ENCODE measurements around the gene TBC1D13. TPM values are rescaled to one million over a fixed set of nuclear protein-coding genes. Genes with fewer than 3 reads are reported as not detected.

Gene TBC1D13
- total RNA-seq, 1 donor from 2014 or later = 23.5 TPM

DNA sequence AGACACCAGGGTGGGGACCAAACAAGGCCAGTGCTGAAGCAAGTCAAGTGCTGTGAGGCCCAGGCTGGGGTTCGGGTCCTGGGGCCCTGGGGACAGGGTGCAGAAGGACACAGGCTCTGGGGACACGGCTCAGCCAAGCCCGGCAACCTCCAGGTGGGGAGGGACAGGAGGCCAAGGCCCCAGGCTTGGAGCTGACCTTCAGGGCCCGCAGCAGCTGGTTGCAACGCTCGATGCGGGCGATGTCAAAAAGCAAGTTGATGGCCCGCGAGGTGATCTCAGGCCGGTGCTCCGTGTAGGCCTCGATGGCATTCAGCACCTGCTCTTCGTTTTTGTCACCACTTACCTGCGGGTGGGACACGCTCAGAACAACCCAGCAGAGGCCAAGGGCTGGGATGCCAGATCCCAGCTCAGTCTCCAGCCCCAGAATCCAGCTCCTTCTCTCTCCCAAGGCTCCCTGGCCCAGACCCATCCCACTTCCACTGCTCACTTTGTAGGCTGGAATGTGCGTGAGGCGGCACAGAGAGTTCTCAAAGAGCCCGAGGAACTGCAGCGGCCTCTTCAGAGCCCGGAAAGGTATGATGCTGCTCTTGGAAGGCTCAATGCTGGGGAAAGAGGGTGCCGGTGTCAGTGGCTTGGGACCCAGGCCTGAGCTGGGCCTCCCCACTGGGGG lies 36.0 kb upstream of the TBC1D13 start:
- no peak for DNase-seq (ENCODE audit: low spot score)
- H3K27ac Mint-ChIP-seq (ENCODE audit: unreplicated experiment) = no peak overlapping the region
- H3K36me3 Mint-ChIP-seq (ENCODE audit: low read depth) = peaks cover 5% of the 10 kb centered on the region
- TF ChIP-seq, protein P1, sequence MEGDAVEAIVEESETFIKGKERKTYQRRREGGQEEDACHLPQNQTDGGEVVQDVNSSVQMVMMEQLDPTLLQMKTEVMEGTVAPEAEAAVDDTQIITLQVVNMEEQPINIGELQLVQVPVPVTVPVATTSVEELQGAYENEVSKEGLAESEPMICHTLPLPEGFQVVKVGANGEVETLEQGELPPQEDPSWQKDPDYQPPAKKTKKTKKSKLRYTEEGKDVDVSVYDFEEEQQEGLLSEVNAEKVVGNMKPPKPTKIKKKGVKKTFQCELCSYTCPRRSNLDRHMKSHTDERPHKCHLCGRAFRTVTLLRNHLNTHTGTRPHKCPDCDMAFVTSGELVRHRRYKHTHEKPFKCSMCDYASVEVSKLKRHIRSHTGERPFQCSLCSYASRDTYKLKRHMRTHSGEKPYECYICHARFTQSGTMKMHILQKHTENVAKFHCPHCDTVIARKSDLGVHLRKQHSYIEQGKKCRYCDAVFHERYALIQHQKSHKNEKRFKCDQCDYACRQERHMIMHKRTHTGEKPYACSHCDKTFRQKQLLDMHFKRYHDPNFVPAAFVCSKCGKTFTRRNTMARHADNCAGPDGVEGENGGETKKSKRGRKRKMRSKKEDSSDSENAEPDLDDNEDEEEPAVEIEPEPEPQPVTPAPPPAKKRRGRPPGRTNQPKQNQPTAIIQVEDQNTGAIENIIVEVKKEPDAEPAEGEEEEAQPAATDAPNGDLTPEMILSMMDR (IDR thresholded peaks at IDR 0.05) = no peak
- H3K4me1 Mint-ChIP-seq (ENCODE audit: low read depth) = no peaks in the 10 kb centered on the region
- H3K4me3 Mint-ChIP-seq (ENCODE audit: unreplicated experiment) = no peak overlapping the region
- no peaks in the 10 kb centered on the region for H3K9me3 Mint-ChIP-seq (ENCODE audit: low read depth)
- no peaks in the 10 kb centered on the region for H3K27me3 Mint-ChIP-seq (ENCODE audit: low read depth)

DNA sequence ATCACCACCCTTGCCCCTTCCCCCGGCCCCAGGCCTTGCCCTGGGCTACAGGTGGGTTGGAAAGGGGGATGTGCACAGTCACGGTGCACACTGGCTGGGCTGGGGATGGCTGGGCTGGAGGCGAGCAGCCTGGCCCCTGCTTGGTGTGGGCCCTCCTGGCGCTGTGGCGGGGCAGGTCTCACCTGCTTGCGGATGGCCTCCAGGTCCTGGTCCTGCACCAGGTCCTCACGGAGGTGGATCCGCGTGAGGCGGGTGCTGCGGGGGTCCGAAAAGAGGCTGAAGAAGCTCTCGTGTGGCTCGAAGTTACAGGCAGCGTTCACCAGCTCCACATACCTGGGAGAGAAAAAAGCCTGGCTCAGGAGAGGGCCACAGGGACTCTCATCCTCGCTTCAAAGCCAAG lies 33.4 kb upstream of the TBC1D13 start:
- Mint-ChIP-seq H3K27me3 (ENCODE audit: low read depth) (no peaks in the 10 kb centered on the region), H3K9me3 (ENCODE audit: low read depth) (no peaks in the 10 kb centered on the region), H3K27ac (ENCODE audit: unreplicated experiment) (no peak overlapping the region), H3K4me1 (ENCODE audit: low read depth) (no peaks in the 10 kb centered on the region), H3K36me3 (ENCODE audit: low read depth) (peaks cover 2% of the 10 kb centered on the region), H3K4me3 (ENCODE audit: unreplicated experiment) (no peak overlapping the region)
- no peak for DNase-seq (ENCODE audit: low spot score)
- TF ChIP-seq, protein P1 (IDR thresholded peaks at IDR 0.05) = no peak

DNA sequence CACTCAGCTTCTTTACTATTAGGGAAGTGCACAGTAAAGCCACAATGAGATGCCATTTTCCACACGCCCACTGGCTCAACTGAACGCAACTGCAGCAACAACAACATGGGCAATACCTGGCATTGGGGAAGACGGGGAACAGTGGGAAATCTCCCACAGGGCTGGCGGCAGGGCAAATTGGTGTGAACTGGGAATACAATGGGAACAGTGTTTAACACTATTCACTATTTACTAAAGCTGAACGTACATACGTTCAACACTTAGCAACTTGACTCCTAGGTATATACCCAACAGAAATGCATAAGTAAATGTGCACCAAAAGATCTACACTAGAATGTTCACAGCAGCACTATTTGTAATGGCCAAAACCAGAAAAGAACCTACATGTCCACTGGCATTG lies 29.5 kb upstream of the TBC1D13 start:
- TF ChIP-seq, protein P1 (IDR thresholded peaks at IDR 0.05) = no peak
- Mint-ChIP-seq H3K4me1 (ENCODE audit: low read depth) (no peaks in the 10 kb centered on the region), H3K27ac (ENCODE audit: unreplicated experiment) (no peak overlapping the region), H3K4me3 (ENCODE audit: unreplicated experiment) (no peak overlapping the region), H3K27me3 (ENCODE audit: low read depth) (no peaks in the 10 kb centered on the region), H3K9me3 (ENCODE audit: low read depth) (no peaks in the 10 kb centered on the region), H3K36me3 (ENCODE audit: low read depth) (no peaks in the 10 kb centered on the region)
- no peak for DNase-seq (ENCODE audit: low spot score)

DNA sequence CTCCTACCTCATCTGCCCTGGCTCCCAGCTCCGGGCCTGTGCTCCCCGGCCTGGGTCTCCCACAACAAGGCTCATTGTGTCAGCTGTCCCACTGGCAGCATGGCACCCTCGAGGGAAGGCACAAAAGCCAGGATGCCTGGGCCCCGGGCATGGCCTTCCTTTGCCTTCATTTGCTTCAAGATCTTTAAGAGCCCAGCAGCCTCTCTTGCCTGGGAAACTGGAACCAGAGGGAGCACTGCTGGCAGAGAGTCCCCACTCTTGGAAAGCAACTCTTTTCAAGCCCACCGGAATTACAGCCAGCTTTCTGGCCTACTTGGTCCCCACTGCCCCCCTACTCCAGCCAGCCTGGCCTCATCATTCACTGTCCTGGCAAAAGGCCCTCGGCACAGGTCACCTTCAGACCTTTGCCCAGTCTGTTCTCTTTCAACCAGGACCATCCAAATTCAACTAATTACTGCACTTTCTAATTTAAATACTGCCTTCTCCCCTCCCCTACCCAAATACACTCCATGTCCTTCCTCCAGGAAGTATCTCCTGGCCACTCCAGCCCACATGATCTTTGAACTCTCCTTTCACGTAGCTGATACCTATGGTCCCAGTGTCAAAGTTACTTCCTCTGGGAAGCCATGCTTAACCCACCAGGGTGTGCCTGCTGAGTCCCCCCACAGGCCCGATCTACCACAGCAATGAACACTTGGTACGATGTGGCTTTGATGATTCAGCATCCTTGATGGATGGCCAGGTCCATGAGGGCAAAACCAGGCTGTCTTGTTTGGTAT lies 24.2 kb upstream of the TBC1D13 start:
- DNase-seq (ENCODE audit: low spot score) = no peak

DNA sequence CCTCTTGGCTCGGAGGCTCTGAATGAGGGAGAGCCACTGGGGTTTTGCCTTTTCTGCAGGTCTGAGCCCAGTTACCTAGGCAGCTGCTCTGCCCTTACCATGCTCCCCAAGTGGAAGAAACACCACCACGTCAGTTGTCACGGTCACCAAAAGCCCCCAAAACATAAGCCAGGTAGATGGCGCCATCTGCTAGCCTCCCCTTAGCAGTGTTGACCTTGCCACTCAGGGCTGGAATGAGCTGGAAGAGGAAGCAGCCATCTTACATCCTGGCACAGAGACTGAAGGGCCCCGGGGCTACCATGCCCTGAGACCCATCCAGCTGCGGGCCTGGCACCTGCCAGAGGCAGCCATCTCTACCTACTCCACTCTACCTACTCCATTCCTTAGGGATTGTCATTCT lies 22.7 kb upstream of the TBC1D13 start:
- no peak for DNase-seq (ENCODE audit: low spot score)
- Mint-ChIP-seq H3K27me3 (ENCODE audit: low read depth) (no peaks in the 10 kb centered on the region), H3K27ac (ENCODE audit: unreplicated experiment) (no peak overlapping the region), H3K9me3 (ENCODE audit: low read depth) (no peaks in the 10 kb centered on the region), H3K4me1 (ENCODE audit: low read depth) (peaks cover 5% of the 10 kb centered on the region), H3K36me3 (ENCODE audit: low read depth) (peaks cover 2% of the 10 kb centered on the region), H3K4me3 (ENCODE audit: unreplicated experiment) (no peak overlapping the region)
- TF ChIP-seq, protein P1 (IDR thresholded peaks at IDR 0.05) = no peak

More for the DNA sequence above, 24.2 kb upstream of the TBC1D13 start:
- no peaks in the 10 kb centered on the region for H3K4me1 Mint-ChIP-seq (ENCODE audit: low read depth)
- H3K27me3 Mint-ChIP-seq (ENCODE audit: low read depth) = no peaks in the 10 kb centered on the region
- no peak overlapping the region for H3K27ac Mint-ChIP-seq (ENCODE audit: unreplicated experiment)
- no peak overlapping the region for H3K4me3 Mint-ChIP-seq (ENCODE audit: unreplicated experiment)
- peaks cover 2% of the 10 kb centered on the region for H3K36me3 Mint-ChIP-seq (ENCODE audit: low read depth)
- TF ChIP-seq, protein P1 (IDR thresholded peaks at IDR 0.05) = no peak
- no peaks in the 10 kb centered on the region for H3K9me3 Mint-ChIP-seq (ENCODE audit: low read depth)

All from chondrocyte (in vitro differentiated cells).